IPS DF 6.9 (cell line): ENCODE results near the gene FGFR2.

ENCODE experiments used
- DNase-seq: peaks from one replicate; pipeline ENCODE4 v3.0.0-alpha.2; 2013; ENCODE audit warnings: low read depth, low spot score
- H3K27ac ChIP-seq: one replicate; pipeline ENCODE4 v1.5.1; 2013; ENCODE audit warnings: low read length, control low read depth
- H3K27me3 ChIP-seq: 2 replicates; pipeline ENCODE4 v1.6.1; 2013; ENCODE audit warnings: mild to moderate bottlenecking, low read length; ENCODE audit not compliant: control insufficient read depth, insufficient read depth
- H3K36me3 ChIP-seq: 2 replicates; pipeline ENCODE4 v1.6.1; 2013; ENCODE audit warnings: low read length; ENCODE audit not compliant: control insufficient read depth, insufficient read depth
- H3K4me1 ChIP-seq: 2 replicates; pipeline ENCODE4 v1.6.1; 2013; ENCODE audit warnings: low read length; ENCODE audit not compliant: control insufficient read depth, insufficient read depth
- H3K4me3 ChIP-seq: 2 replicates; pipeline ENCODE4 v1.5.1; 2013; ENCODE audit warnings: mild to moderate bottlenecking, low read length
- H3K9me3 ChIP-seq: 2 replicates; pipeline ENCODE4 v1.6.1; 2013; ENCODE audit warnings: low read length, inconsistent platforms; ENCODE audit not compliant: control insufficient read depth, insufficient read depth
- WGBS: extraction: QIAGEN DNeasy Blood & Tissue Kit; methylation state at CpG from one replicate; pipeline ENCODE4 v1.1.7; 2013; ENCODE audit warnings: mixed read lengths, missing lambda C conversion rate; ENCODE audit not compliant: insufficient read length, insufficient coverage; 5-methylcytosine and 5-hydroxymethylcytosine counted together

FGFR2 gene

DNA sequence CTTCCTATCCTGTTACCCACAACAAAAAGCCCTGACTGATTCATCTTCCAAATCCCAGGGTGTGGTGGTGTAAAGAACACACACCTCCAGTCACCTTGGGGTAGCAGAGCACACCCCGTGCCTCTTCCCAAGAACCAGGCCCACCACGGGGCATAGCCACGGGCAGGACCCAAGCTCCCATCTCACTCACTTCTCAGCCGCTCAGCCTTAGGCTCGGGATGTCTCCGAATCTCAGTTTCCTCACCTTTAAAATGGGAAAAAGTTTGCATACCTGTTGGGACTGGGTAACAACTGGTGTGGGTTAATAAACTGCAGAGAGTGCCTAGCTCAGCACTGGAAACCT, 139.0 kb downstream of the FGFR2 start:
- WGBS = no CpG with 5 or more reads among the region's 6 CpGs

DNA sequence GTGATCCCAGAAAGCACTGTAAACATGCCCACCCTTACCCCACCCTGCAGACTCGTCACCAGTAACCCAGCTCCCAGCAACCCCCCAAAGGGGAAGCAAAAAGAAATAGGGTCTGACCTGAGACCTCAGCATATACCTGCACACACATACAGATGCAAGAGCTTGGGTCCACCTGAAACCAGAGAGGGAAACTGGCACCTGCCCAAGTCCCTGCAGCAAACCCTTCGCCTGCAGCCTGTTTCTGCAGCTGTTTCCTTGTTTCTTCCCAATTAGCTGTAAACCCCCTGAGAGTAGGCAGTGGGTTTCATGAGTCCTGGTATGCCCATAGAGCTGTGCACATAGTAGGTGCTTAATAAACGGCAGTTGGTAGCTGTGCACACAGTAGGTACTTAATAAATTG, 140.5 kb downstream of the FGFR2 start:
- no peaks in the 10 kb centered on the region for H3K27me3 ChIP-seq
- WGBS = no CpG with 5 or more reads among the region's 3 CpGs
- H3K27ac ChIP-seq = no peak overlapping the region
- peaks cover 4% of the 10 kb centered on the region for H3K4me1 ChIP-seq
- no peaks in the 10 kb centered on the region for H3K36me3 ChIP-seq
- H3K4me3 ChIP-seq = no peak overlapping the region
- H3K9me3 ChIP-seq = no peaks in the 10 kb centered on the region
- no peak for DNase-seq

More for the DNA sequence above, 139.0 kb downstream of the FGFR2 start:
- Histone ChIP-seq H3K36me3 (no peaks in the 10 kb centered on the region), H3K4me1 (peaks cover 6% of the 10 kb centered on the region), H3K9me3 (no peaks in the 10 kb centered on the region), H3K4me3 (no peak overlapping the region), H3K27ac (no peak overlapping the region), H3K27me3 (no peaks in the 10 kb centered on the region)
- no peak for DNase-seq

DNA sequence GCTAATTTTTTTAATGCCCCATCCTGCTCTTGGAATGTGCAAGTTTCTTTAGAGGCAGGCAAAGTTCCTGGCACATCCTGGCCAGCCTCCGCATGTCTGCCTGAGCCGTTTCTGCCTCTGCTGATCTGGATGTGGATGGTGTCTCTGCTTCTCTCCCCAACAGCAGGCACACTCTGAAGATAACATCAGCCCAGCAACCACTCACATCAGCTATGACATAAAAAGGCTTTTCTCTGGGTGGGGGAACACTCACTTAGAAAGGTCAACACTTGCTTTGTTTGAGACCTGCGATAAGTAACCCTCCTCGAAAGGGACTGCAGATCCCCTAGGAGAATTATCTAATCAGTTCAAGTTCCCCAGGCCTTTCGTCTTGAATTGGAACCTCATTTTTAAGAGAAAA, 142.9 kb downstream of the FGFR2 start:
- Histone ChIP-seq H3K27me3 (no peaks in the 10 kb centered on the region), H3K4me3 (no peak overlapping the region), H3K9me3 (no peaks in the 10 kb centered on the region), H3K36me3 (no peaks in the 10 kb centered on the region), H3K27ac (no peak overlapping the region), H3K4me1 (peaks cover 4% of the 10 kb centered on the region)
- WGBS = no CpG with 5 or more reads among the region's 5 CpGs
- no peak for DNase-seq

DNA sequence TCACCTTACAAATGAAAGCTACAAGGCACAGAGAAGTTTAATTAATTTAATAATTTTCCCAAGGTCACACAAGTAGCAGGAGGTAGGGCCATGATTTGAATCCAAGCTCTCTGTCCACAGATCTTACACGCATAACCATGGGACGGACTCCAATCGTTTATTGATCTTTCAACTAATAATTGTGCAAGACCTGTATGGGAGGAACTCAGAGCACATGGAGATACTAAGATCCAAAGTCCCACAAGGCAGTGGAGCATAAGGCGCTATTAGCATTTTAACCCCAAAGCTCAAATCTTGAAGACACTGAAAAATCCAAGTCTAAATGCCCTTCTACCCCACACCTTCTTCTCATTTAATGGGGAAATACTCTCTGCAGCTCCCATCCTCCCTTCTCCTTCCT, 143.5 kb downstream of the FGFR2 start:
- no peak overlapping the region for H3K4me3 ChIP-seq
- no peak for DNase-seq
- no peaks in the 10 kb centered on the region for H3K27me3 ChIP-seq
- no peaks in the 10 kb centered on the region for H3K9me3 ChIP-seq
- no peak overlapping the region for H3K27ac ChIP-seq
- 0 out of 2 replicates have a peak, but pooled peaks cover 1% of the 10 kb centered on the region for H3K4me1 ChIP-seq
- WGBS = no CpG with 5 or more reads among the region's 4 CpGs
- no peaks in the 10 kb centered on the region for H3K36me3 ChIP-seq

DNA sequence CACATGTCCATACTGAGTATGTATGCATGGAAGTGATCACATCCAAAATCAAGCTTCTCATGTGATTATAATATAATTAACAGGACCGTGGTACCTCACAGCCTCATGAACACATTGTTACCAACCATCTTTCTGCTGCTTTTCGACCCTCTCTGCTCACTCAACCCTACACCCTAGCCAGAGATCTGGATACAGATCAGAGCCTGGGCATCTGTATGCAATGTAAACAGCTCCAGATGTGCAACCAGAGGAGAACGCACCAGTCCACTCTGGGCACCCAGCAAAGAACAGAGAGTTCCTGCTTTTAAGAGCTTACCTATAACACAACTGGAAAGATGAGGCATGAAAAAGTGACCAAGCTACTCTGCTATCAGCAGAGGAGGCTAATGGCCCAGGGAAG, 145.1 kb downstream of the FGFR2 start:
- H3K4me3 ChIP-seq = no peak overlapping the region
- H3K27ac ChIP-seq = no peak overlapping the region
- WGBS = no CpG with 5 or more reads among the region's 3 CpGs
- H3K36me3 ChIP-seq = no peaks in the 10 kb centered on the region
- H3K4me1 ChIP-seq = no peaks in the 10 kb centered on the region
- no peak for DNase-seq
- H3K27me3 ChIP-seq = no peaks in the 10 kb centered on the region
- no peaks in the 10 kb centered on the region for H3K9me3 ChIP-seq

DNA sequence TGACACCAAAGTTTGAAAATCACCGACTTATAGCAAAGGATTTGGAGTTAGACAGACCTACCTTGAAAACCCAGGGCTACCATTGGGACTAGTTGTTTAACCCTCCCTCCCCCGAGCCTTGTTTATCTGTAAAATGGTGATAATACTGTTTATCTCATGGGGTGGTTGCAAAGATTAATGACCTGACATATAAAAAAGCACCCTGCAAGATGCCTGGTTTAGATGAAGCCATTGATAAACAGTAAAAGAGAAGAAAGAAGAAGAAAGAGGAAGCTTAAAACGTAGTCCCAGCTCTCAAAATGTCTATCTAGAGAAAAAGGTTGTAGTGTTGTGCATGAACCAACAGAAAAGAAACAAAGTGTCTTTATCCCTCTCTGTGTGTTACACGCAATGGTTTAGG, 145.7 kb downstream of the FGFR2 start:
- no peak overlapping the region for H3K27ac ChIP-seq

DNA sequence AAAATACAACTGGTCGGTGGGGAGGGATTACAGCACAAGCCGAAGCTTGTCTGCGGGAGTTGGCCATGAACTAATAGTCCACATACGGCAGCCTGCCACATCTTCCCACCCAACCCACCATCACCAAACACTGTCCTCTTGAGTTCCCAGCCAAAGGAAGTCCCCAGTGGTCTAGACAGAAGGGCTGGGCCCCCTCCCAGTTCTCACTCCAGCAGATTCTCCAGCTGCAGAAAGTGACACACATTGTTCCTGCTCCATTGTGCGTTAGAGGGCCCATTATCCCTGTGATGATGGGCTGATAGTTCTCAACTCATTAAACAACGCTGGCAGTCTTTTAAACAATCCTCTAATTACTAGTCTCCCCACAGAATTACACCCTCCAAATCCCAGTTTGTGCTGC, 148.0 kb downstream of the FGFR2 start:
- no peak overlapping the region for H3K4me3 ChIP-seq
- no CpG with 5 or more reads among the region's 6 CpGs for WGBS
- no peak overlapping the region for H3K27ac ChIP-seq
- no peaks in the 10 kb centered on the region for H3K27me3 ChIP-seq
- H3K36me3 ChIP-seq = no peaks in the 10 kb centered on the region
- no peaks in the 10 kb centered on the region for H3K4me1 ChIP-seq
- no peaks in the 10 kb centered on the region for H3K9me3 ChIP-seq
- DNase-seq = no peak

More for the DNA sequence above, 145.7 kb downstream of the FGFR2 start:
- Histone ChIP-seq H3K9me3 (no peaks in the 10 kb centered on the region), H3K36me3 (no peaks in the 10 kb centered on the region), H3K4me1 (no peaks in the 10 kb centered on the region), H3K27me3 (no peaks in the 10 kb centered on the region), H3K4me3 (no peak overlapping the region)
- DNase-seq = no peak
- WGBS = no CpG with 5 or more reads among the region's 4 CpGs

DNA sequence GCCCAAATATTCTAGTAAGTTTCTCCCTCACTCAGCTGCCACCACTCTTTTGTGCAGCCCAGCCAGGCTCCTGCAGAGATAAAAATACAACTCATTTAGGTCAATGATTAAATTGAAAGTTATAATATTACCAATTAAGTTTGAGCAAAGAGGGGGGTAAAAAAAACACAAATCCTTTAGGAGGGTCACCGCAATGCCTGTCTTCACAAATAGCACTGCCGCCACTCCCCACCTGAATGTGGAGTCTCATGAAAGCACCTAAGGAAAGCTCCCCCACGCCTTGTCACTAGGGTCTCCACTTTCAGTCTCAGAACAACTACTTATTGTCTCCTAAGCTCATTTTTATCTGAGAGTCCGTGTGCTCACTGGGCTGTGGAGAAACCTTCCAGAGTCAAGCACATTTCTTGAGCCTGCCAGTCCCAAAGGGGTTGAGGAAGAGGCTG, 148.7 kb downstream of the FGFR2 start:
- Histone ChIP-seq H3K4me1 (no peaks in the 10 kb centered on the region), H3K9me3 (no peaks in the 10 kb centered on the region), H3K4me3 (no peak overlapping the region), H3K36me3 (no peaks in the 10 kb centered on the region), H3K27me3 (no peaks in the 10 kb centered on the region), H3K27ac (no peak overlapping the region)
- DNase-seq = no peak
- no CpG with 5 or more reads among the region's 4 CpGs for WGBS

DNA sequence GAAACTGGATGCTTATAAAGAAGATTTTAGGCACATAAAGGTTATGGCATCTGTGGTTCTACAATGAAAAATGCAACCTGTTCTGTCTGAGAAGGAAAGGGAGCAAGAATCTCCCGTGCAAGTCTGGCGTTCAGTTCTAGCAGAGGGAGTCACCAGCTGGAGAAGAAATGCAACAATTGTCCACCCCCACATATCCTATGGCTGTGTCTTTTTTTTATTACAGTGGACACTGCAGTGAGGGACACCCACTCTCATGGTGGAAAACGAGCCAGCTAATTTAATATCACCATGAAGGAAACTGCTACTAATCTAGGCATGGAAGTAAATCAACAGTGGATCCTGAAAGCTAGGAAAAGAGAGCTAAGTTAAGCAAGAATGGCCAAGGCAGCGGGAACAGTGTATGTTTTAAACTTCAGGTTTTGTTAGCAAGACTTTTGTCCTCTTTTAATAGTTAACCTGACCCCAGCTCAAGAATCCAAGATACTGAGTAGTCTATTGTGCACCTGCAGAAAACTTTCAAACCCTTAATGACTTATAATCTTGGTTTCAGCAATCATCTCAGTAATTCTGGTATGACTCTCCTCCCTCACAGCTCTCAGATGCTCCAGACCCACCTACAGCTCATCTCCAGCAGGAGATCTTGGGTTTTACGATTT, 149.3 kb downstream of the FGFR2 start:
- no peaks in the 10 kb centered on the region for H3K9me3 ChIP-seq
- no peak overlapping the region for H3K27ac ChIP-seq
- no peak for DNase-seq
- no peaks in the 10 kb centered on the region for H3K27me3 ChIP-seq
- H3K36me3 ChIP-seq = no peaks in the 10 kb centered on the region
- no peaks in the 10 kb centered on the region for H3K4me1 ChIP-seq
- no CpG with 5 or more reads among the region's 5 CpGs for WGBS
- H3K4me3 ChIP-seq = no peak overlapping the region

DNA sequence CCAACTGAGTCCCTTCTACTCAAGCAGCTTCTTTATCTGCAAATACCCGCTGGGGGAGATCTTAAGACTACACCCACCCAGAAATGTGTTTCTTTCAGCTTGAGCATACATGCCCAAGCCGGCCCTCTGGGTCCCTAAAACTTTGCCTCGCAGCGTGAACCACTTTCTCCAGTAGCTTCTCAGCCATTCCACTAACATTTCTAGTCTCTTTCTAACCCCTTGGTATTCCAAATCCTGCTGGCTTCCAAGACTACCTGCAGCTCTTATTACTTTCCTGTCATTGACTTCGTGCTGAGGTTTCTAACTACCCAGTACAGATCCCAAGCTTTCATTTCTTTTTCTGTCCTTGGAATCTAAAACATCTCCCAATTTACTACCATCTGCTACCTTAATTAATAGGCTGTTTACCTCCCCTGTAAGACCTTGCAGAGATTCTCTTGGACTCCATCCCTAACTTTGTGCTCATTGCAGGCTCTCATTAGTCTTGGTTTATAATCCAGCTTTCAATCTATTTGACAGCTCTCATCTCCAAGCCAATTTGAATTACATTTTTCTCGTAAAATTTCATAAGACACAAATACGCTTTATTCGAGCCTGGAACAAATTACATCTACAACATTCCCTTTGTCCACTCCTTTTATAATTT, 153.6 kb downstream of the FGFR2 start:
- DNase-seq = no peak
- Histone ChIP-seq H3K9me3 (no peaks in the 10 kb centered on the region), H3K27ac (no peak overlapping the region), H3K36me3 (no peaks in the 10 kb centered on the region), H3K27me3 (no peaks in the 10 kb centered on the region), H3K4me3 (no peak overlapping the region), H3K4me1 (no peaks in the 10 kb centered on the region)
- whole genome bisulfite sequencing = 100% methylated on average over 3 of the region's 8 CpGs
